Smooth muscle cell (in vitro differentiated cells): ENCODE results near the gene CLK4. TPM values are rescaled to one million over a fixed set of nuclear protein-coding genes. Genes with fewer than 3 reads are reported as not detected.

Experiments
- DNase-seq: peaks from one replicate; lab custom pipeline; 2025; ENCODE audit not compliant: unreplicated experiment; lab: John Stamatoyannopoulos, UW
- H2AFZ ChIP-seq: fragments of 200-600 bp; sonication (generic); 2 replicates; pipeline ENCODE4 v1.6.0; 2016; ENCODE audit warnings: antibody characterized with exemption, low read depth, mild to moderate bottlenecking
- H3F3A ChIP-seq: fragments of 200-600 bp; sonication (generic); 2 replicates; pipeline ENCODE4 v1.6.0; 2017; ENCODE audit warnings: antibody characterized with exemption, low read depth
- H3K27ac ChIP-seq: fragments of 200-600 bp; sonication (generic); 2 replicates; pipeline ENCODE4 v1.5.1; 2016; ENCODE audit warnings: low read depth, mild to moderate bottlenecking
- H3K27me3 ChIP-seq: fragments of 200-600 bp; sonication (generic); 2 replicates; pipeline ENCODE4 v1.6.1; 2016; ENCODE audit warnings: low read depth, mild to moderate bottlenecking
- H3K36me3 ChIP-seq: fragments of 200-600 bp; sonication (generic); 2 replicates; pipeline ENCODE4 v1.5.1; 2016; ENCODE audit warnings: low read depth
- H3K4me1 ChIP-seq: fragments of 200-600 bp; sonication (generic); 2 replicates; pipeline ENCODE4 v1.5.1; 2016; ENCODE audit warnings: low read depth
- H3K4me2 ChIP-seq: fragments of 200-600 bp; sonication (generic); 2 replicates; pipeline ENCODE4 v1.6.0; 2016; ENCODE audit warnings: mild to moderate bottlenecking
- H3K4me3 ChIP-seq: fragments of 200-600 bp; sonication (generic); 2 replicates; pipeline ENCODE4 v1.5.1; 2016; ENCODE audit warnings: mild to moderate bottlenecking
- H3K79me2 ChIP-seq: fragments of 200-600 bp; sonication (generic); 2 replicates; pipeline ENCODE4 v1.6.0; 2016; ENCODE audit warnings: low read depth, mild to moderate bottlenecking
- H3K9ac ChIP-seq: fragments of 200-600 bp; sonication (generic); 2 replicates; pipeline ENCODE4 v1.6.0; 2016; ENCODE audit warnings: low read depth
- H3K9me3 ChIP-seq: fragments of 200-600 bp; sonication (generic); replicated peaks from 2 replicates; pipeline ENCODE4 v1.5.1; 2016; ENCODE audit warnings: low read depth
- H4K20me1 ChIP-seq: fragments of 200-600 bp; sonication (generic); 2 replicates; pipeline ENCODE4 v1.6.0; 2016; ENCODE audit warnings: low read depth
- CTCF ChIP-seq: fragments of 200-600 bp; sonication (generic); IDR thresholded peaks from 2 replicates; pipeline ENCODE4 v1.5.1; 2017; ENCODE audit warnings: borderline replicate concordance, mild to moderate bottlenecking, antibody characterized with exemption; ENCODE audit not compliant: insufficient read depth, poor library complexity, severe bottlenecking
- WGBS: methylation state at CpG from one replicate; pipeline ENCODE4 v1.1.7; 2016; ENCODE audit warnings: low lambda C conversion rate; 5-methylcytosine and 5-hydroxymethylcytosine counted together
- polyA plus RNA-seq: library from polyadenylated mRNA; unstranded; fragments of >200 nt; fragmentation: Nextera tagmentation; extraction: Ambion mirVana; gene quantifications from 2 replicates; pipeline ENCODE4 v1.2.1, GENCODE V29; 2016
- total RNA-seq: library from RNA; depleted of rRNA; stranded (reverse); fragments of >200 nt; gene quantifications from 2 replicates; pipeline ENCODE4 v1.2.3, GENCODE V29; 2014

CLK4 gene
- total and polyA plus RNA-seq, 2 experiments from 2014 or later, result 10.3 to 25.7 TPM

DNA sequence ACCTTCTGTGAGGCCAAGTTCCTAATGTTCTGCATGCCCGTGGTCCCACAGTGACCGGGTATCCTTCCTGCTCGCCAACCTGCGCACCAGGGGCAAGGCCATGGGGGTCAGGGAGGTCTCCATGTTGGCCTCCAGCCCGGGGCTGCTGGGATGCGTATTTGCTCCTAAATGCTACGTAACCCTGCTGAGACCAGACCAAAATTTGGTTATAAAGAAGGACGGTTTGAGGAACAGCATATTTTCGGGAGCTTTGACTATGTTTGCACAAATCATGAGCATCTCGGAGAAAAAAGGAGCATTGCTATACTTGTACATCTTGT lies 35.7 kb upstream of the CLK4 start:
- Histone ChIP-seq H3K36me3 (no peaks in the 10 kb centered on the region), H3K4me1 (no peaks in the 10 kb centered on the region), H4K20me1 (no peaks in the 10 kb centered on the region), H3F3A (no peaks in the 10 kb centered on the region), H3K9ac (no peak overlapping the region), H3K27me3 (no peaks in the 10 kb centered on the region), H2AFZ (no peak overlapping the region), H3K4me3 (no peak overlapping the region), H3K9me3 (no peaks in the 10 kb centered on the region), H3K27ac (no peak overlapping the region), H3K4me2 (no peak overlapping the region), H3K79me2 (no peaks in the 10 kb centered on the region)
- WGBS, result 88% methylated on average over 10 of the region's 10 CpGs
- DNase-seq, result no peak
- TF ChIP-seq CTCF, result no peak

DNA sequence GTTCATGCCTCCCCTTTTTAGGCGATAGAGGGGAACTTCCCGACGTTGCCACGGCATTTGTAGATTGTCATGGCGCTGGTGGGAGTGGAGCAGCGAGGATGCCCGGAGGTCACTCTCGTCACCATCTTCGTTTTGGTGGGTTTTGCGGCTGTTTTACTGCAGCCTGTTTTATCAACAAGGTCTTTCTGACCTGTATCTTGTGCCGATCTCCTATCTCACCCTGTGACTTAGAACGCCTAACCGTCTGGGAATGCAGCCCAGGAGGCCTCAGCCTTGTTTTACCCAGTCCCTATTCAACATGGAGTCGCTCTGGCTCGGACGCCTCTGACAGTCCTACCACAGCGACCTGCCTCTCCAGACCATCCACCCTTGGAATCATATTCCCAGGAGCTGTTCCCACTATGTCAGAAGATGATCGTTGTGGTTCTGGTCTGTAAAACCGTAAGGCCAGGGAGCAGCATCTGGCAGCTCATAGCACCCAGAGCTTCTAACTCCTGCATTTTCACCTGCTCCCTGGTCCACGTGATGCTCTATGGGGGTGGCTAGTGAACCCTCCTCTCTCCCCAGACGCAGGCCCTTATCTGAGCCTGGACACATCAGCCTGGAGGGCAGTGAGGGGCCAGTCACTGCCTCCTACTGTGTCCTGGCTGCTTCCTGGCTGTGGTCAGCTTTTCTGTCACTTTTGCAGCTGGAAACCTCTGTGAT lies 35.1 kb upstream of the CLK4 start:
- no peak overlapping the region for H3K9ac ChIP-seq
- H3K79me2 ChIP-seq, result no peaks in the 10 kb centered on the region
- WGBS, result 93% methylated on average over 21 of the region's 21 CpGs
- no peaks in the 10 kb centered on the region for H3K9me3 ChIP-seq
- no peaks in the 10 kb centered on the region for H3F3A ChIP-seq
- no peak overlapping the region for H2AFZ ChIP-seq
- H4K20me1 ChIP-seq, result no peaks in the 10 kb centered on the region
- no peaks in the 10 kb centered on the region for H3K27me3 ChIP-seq
- no peak overlapping the region for H3K4me3 ChIP-seq
- no peak for DNase-seq
- H3K4me1 ChIP-seq, result no peaks in the 10 kb centered on the region
- no peak overlapping the region for H3K27ac ChIP-seq
- H3K36me3 ChIP-seq, result no peaks in the 10 kb centered on the region
- no peak overlapping the region for H3K4me2 ChIP-seq
- TF ChIP-seq CTCF, result no peak

GRCh38 chr5:178651046-178651810 lies 24.4 kb upstream of the CLK4 start:
- Histone ChIP-seq H4K20me1 (no peaks in the 10 kb centered on the region), H3K27me3 (no peaks in the 10 kb centered on the region), H3K27ac (peak overlapping the region; percentile 19), H3K4me3 (no peak overlapping the region), H3K9me3 (no peaks in the 10 kb centered on the region), H3K4me2 (no peak overlapping the region), H3K79me2 (no peaks in the 10 kb centered on the region), H3K36me3 (no peaks in the 10 kb centered on the region), H3K4me1 (no peaks in the 10 kb centered on the region), H2AFZ (no peak overlapping the region), H3K9ac (no peak overlapping the region), H3F3A (no peaks in the 10 kb centered on the region)
- DNase-seq, result no peak
- 79% methylated on average over 7 of the region's 7 CpGs for WGBS
- TF ChIP-seq CTCF, result no peak
